Natural killer cell (primary cell): ENCODE measurements around the gene NR1H2. TPM values are rescaled to one million over a fixed set of nuclear protein-coding genes. Genes with fewer than 3 reads are reported as not detected.
"Not testable (repeated sequence)": the region's sequence is repeated elsewhere in the genome, so short reads cannot be mapped to it uniquely, and the experiment has no call there.

ENCODE experiments used
- ATAC-seq, 3 donors: fragments of 150-1000 bp in 2 of 3; fragments of 200-7000 bp in 1 of 3; cut with Tn5 transposase; 1 replicate in 1 of 3; 2 replicates in 2 of 3; pipeline ENCODE4 v1.10.0; 2021; ENCODE audit warnings: mild to moderate bottlenecking in 2 of 3, moderate library complexity in 2 of 3
- DNase-seq, 2 donors: peaks; one replicate each; pipeline versions ENCODE4 v3.0.0 to v3.0.0-alpha.2; 2013 to 2021; ENCODE audit warnings: mixed read lengths in 1 of 2
- H3K27ac ChIP-seq: one replicate; pipeline ENCODE4 v1.5.1; 2013; ENCODE audit warnings: mild to moderate bottlenecking, low read length
- H3K27me3 ChIP-seq: one replicate; pipeline ENCODE4 v1.6.1; 2013; ENCODE audit warnings: low read length; ENCODE audit not compliant: control insufficient read depth, insufficient read depth
- H3K36me3 ChIP-seq: one replicate; pipeline ENCODE4 v1.6.1; 2013; ENCODE audit warnings: low read length; ENCODE audit not compliant: control insufficient read depth, insufficient read depth
- H3K4me1 ChIP-seq: one replicate; pipeline ENCODE4 v1.6.1; 2013; ENCODE audit warnings: low read length; ENCODE audit not compliant: control insufficient read depth, insufficient read depth
- H3K4me3 ChIP-seq: one replicate; pipeline ENCODE4 v1.5.1; 2013; ENCODE audit warnings: low read length
- H3K9me3 ChIP-seq: one replicate; pipeline ENCODE4 v1.6.1; 2013; ENCODE audit warnings: low read length; ENCODE audit not compliant: control insufficient read depth, insufficient read depth
- H3K27ac Mint-ChIP-seq, 2 donors: one replicate each; pipeline ENCODE4 v1.8.0; 2022; ENCODE audit warnings: mild to moderate bottlenecking in 2 of 2, mixed read lengths in 2 of 2, moderate library complexity in 1 of 2
- H3K27me3 Mint-ChIP-seq, 2 donors: one replicate each; pipeline ENCODE4 v1.8.0; 2022; ENCODE audit warnings: low read depth in 2 of 2, mixed read lengths in 2 of 2
- H3K36me3 Mint-ChIP-seq: one replicate; pipeline ENCODE4 v1.8.0; 2022; ENCODE audit warnings: mixed read lengths
- H3K4me1 Mint-ChIP-seq, 2 donors: one replicate each; pipeline ENCODE4 v1.8.0; 2022; ENCODE audit warnings: mixed read lengths in 2 of 2
- H3K4me3 Mint-ChIP-seq: one replicate; pipeline ENCODE4 v1.8.0; 2022; ENCODE audit warnings: mild to moderate bottlenecking, moderate library complexity, mixed read lengths
- H3K9me3 Mint-ChIP-seq, 2 donors: one replicate each; pipeline ENCODE4 v1.8.0; 2022; ENCODE audit warnings: mixed read lengths in 2 of 2
- WGBS: methylation state at CpG from one replicate; pipeline ENCODE4 v1.1.7; 2013; ENCODE audit warnings: missing lambda C conversion rate; ENCODE audit not compliant: insufficient coverage; 5-methylcytosine and 5-hydroxymethylcytosine counted together
- intact Hi-C: fragments of 100-400 bp; cut with micrococcal nuclease; formaldehyde crosslinking; loops from one replicate; pipeline ENCODE4 v1.14.2; 2022
- total RNA-seq, 4 donors: library from RNA; stranded (reverse); fragments of 120-200 nt in 1 of 4; gene quantifications; one replicate each; pipeline versions ENCODE4 v1.2.3 to v1.2.4, GENCODE V29; 2013 to 2022
- TF ChIP-seq, protein P1 (sequence below): fragments of 200-600 bp; IDR thresholded peaks from one replicate; pipeline ENCODE4 v1.8.0; 2022; ENCODE audit warnings: antibody characterized with exemption

The NR1H2 gene
- total RNA-seq, 3 donors from 2014 or later (not counting 1 experiment from before 2014, with no cell fraction given) = 185 to 217 (median 211) TPM

DNA sequence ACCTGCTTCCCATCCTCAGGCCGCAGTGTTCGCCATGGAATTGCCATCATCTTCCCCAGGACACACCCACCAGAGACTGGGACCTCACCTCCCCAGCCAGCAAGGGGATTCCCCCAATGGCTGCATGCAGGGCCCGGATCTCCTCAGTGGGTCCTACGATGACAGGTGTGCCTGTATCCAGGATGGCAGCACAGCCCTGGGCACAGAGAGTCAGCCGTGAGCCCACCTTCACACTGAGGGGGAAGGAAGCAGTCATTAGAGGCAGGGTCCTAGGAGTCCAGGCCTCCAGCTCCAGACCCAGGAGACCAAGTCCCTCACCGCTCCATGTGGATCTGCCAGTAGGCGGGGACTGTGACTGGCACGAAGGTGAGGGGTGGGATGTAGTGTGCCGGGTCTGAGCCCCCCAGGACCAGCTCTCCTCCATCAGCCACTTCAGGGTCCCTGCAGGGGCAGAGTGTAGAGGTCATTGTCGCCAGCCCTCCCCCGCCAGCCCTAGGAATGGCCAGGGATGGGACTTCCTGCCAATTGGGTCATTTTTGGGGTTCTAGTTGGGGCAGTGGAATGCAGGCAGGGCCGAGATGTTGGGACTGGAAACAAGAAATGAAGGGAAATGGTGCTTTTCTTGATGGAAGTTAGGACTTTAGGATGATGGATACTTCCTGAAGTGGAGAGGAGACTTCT is 41.4 kb upstream of the NR1H2 start:
- peaks cover 38 to 42% of the 10 kb centered on the region in 2 donors for H3K27me3 Mint-ChIP-seq
- peaks cover 4% of the 10 kb centered on the region for H3K9me3 ChIP-seq
- ATAC-seq = no peak
- H3K36me3 Mint-ChIP-seq = peaks cover 6% of the 10 kb centered on the region
- H3K4me1 ChIP-seq = peaks cover 45% of the 10 kb centered on the region
- WGBS = 95% methylated on average over 12 of the region's 12 CpGs
- no peaks in the 10 kb centered on the region for H3K9me3 Mint-ChIP-seq
- no peak for DNase-seq
- no peak overlapping the region for H3K27ac ChIP-seq
- intact Hi-C loops = no loop called here
- H3K4me1 Mint-ChIP-seq = peaks cover 30 to 49% of the 10 kb centered on the region in 2 donors
- TF ChIP-seq, protein P1, sequence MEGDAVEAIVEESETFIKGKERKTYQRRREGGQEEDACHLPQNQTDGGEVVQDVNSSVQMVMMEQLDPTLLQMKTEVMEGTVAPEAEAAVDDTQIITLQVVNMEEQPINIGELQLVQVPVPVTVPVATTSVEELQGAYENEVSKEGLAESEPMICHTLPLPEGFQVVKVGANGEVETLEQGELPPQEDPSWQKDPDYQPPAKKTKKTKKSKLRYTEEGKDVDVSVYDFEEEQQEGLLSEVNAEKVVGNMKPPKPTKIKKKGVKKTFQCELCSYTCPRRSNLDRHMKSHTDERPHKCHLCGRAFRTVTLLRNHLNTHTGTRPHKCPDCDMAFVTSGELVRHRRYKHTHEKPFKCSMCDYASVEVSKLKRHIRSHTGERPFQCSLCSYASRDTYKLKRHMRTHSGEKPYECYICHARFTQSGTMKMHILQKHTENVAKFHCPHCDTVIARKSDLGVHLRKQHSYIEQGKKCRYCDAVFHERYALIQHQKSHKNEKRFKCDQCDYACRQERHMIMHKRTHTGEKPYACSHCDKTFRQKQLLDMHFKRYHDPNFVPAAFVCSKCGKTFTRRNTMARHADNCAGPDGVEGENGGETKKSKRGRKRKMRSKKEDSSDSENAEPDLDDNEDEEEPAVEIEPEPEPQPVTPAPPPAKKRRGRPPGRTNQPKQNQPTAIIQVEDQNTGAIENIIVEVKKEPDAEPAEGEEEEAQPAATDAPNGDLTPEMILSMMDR = no peak
- no peak overlapping the region for H3K4me3 ChIP-seq
- peak overlapping the region; percentile 69 for H3K4me3 Mint-ChIP-seq
- peak overlapping the region in 1 of 2 donors; percentile 83 for H3K27ac Mint-ChIP-seq
- no peaks in the 10 kb centered on the region for H3K36me3 ChIP-seq
- H3K27me3 ChIP-seq = peaks cover 21% of the 10 kb centered on the region

DNA sequence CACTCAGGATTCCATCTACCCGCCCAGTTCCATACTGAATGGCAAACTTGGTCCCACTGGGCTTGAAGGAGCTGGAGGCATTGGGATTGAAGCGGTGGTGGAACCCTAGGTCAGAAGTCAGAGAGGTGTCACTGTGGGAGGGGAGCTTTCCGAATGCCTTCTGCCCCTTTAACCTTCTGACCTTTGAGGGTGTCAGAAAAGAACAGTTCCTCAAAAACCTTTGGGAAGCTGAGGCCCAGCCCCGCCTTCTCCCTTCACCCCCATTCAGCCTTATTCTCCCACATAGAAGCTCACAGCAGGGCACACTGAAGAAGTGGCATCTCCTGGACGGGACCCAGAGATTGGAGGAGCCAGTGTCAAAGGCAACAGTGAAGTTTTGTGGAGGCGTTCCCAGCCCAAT is 39.2 kb upstream of the NR1H2 start:
- Histone ChIP-seq H3K4me1 (peaks cover 29% of the 10 kb centered on the region), H3K27me3 (peaks cover 10% of the 10 kb centered on the region)
- H3K9me3 ChIP-seq, H3K4me3 Mint-ChIP-seq, H3K27ac ChIP-seq, ATAC-seq, H3K4me3 ChIP-seq, H3K27ac Mint-ChIP-seq, DNase-seq, H3K9me3 Mint-ChIP-seq, intact Hi-C loops, H3K36me3 Mint-ChIP-seq, H3K36me3 ChIP-seq: not testable (repeated sequence)
- peaks cover 20 to 26% of the 10 kb centered on the region in 2 donors for H3K27me3 Mint-ChIP-seq
- H3K4me1 Mint-ChIP-seq = peaks cover 9 to 28% of the 10 kb centered on the region in 2 donors
- WGBS = 82% methylated on average over 5 of the region's 6 CpGs

DNA sequence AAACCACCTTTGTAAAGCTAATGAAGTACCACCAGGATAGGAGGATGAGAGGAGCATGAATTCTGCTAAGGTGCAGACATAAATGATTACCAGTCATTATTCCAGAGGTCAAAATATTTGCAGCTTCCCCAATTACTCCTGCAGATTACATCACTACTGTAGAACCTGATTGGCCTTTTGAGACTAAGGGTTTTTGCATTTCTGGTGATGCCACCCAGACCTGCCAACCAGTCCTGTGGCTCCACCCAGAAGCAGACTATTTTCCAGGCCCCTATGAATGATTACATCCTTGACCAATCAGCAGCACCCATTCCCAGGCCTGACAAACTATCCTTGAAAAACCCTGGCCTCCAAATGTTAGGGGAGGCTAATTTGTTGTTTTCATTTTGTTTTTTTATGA is 35.9 kb upstream of the NR1H2 start:
- H3K27ac Mint-ChIP-seq = no peak overlapping the region
- TF ChIP-seq, protein P1 = no peak
- Histone ChIP-seq H3K4me3 (no peak overlapping the region), H3K27ac (no peak overlapping the region), H3K27me3 (no peaks in the 10 kb centered on the region), H3K36me3 (no peaks in the 10 kb centered on the region), H3K4me1 (peaks cover 5% of the 10 kb centered on the region), H3K9me3 (peaks cover 2% of the 10 kb centered on the region)
- H3K4me3 Mint-ChIP-seq = no peak overlapping the region
- intact Hi-C loops = no loop called here
- H3K4me1 Mint-ChIP-seq = peaks cover 0 to 3% of the 10 kb centered on the region in 2 donors
- H3K9me3 Mint-ChIP-seq = no peaks in the 10 kb centered on the region
- H3K27me3 Mint-ChIP-seq = peaks cover 8 to 15% of the 10 kb centered on the region in 2 donors
- DNase-seq (no peak), ATAC-seq (no peak)
- H3K36me3 Mint-ChIP-seq = no peaks in the 10 kb centered on the region

DNA sequence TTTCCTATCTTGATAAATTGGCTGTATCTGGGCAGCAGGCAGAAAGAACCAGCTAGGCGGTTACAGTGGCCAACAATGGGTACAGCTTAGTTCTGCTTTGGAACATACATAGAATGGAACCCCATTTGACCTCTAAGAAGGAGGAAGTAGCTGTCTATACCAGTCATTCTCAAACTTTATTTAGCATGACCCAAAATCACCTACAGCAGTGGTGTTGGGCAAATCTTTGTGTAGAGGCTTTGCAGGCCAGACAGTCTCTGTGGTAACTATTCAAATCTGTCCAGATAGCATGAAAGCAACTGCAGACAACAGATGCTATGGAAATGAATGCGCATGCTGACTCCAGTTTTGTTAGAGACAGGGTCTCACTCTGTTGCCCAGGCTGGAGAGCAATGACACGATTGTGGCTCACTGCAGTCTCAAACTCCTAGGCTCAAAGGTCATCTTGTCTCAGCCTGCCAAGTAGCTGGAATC is 35.1 kb upstream of the NR1H2 start:
- H3K27me3 Mint-ChIP-seq = peaks cover 3 to 8% of the 10 kb centered on the region in 2 donors
- Histone ChIP-seq H3K4me3 (no peak overlapping the region), H3K27me3 (no peaks in the 10 kb centered on the region), H3K9me3 (peaks cover 2% of the 10 kb centered on the region), H3K4me1 (peaks cover 9% of the 10 kb centered on the region), H3K27ac (no peak overlapping the region), H3K36me3 (no peaks in the 10 kb centered on the region)
- H3K36me3 Mint-ChIP-seq = no peaks in the 10 kb centered on the region
- ATAC-seq = peak in 1 of 3 donors; percentile 42
- H3K4me1 Mint-ChIP-seq = no peaks in the 10 kb centered on the region
- TF ChIP-seq, protein P1 = no peak
- H3K9me3 Mint-ChIP-seq = no peaks in the 10 kb centered on the region
- intact Hi-C loops = no loop called here
- WGBS = 65% methylated on average over 3 of the region's 3 CpGs
- H3K27ac Mint-ChIP-seq = no peak overlapping the region
- DNase-seq = no peak
- H3K4me3 Mint-ChIP-seq = no peak overlapping the region
